ENCODE results near the gene CPB2.

DNA sequence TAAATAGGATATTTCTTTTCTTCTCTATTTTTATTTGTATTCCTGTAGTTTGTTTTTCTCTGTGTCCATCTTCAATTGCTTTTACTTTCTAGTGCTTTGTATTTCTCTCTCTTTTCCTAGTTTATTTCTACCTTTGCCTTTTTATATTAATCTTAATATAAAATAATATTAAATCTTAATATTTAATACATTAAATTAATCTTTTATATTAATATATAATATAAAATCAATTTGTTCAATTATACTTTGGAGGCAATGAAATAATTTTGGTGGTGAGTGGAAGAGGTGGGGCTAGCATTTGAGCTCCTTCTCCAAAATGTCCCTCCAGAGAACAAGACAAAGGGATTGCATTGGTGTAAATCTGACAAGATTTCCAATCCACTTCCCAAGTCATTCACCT, 6.3 kb upstream of the CPB2 start:
- TF ChIP-seq POLR2AphosphoS5 (IDR thresholded peaks at IDR 0.05) (no peak), POLR2A (IDR thresholded peaks at IDR 0.05) (no peak)
- TF ChIP-seq, protein P1, sequence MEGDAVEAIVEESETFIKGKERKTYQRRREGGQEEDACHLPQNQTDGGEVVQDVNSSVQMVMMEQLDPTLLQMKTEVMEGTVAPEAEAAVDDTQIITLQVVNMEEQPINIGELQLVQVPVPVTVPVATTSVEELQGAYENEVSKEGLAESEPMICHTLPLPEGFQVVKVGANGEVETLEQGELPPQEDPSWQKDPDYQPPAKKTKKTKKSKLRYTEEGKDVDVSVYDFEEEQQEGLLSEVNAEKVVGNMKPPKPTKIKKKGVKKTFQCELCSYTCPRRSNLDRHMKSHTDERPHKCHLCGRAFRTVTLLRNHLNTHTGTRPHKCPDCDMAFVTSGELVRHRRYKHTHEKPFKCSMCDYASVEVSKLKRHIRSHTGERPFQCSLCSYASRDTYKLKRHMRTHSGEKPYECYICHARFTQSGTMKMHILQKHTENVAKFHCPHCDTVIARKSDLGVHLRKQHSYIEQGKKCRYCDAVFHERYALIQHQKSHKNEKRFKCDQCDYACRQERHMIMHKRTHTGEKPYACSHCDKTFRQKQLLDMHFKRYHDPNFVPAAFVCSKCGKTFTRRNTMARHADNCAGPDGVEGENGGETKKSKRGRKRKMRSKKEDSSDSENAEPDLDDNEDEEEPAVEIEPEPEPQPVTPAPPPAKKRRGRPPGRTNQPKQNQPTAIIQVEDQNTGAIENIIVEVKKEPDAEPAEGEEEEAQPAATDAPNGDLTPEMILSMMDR (IDR thresholded peaks at IDR 0.05), result no peak

Measured in sigmoid colon (tissue), 4 donors.